Measurements from ENCODE around the gene CD200.
"Not testable (repeated sequence)": the region's sequence is repeated elsewhere in the genome, so short reads cannot be mapped to it uniquely, and the experiment has no call there.

CD200 gene

DNA sequence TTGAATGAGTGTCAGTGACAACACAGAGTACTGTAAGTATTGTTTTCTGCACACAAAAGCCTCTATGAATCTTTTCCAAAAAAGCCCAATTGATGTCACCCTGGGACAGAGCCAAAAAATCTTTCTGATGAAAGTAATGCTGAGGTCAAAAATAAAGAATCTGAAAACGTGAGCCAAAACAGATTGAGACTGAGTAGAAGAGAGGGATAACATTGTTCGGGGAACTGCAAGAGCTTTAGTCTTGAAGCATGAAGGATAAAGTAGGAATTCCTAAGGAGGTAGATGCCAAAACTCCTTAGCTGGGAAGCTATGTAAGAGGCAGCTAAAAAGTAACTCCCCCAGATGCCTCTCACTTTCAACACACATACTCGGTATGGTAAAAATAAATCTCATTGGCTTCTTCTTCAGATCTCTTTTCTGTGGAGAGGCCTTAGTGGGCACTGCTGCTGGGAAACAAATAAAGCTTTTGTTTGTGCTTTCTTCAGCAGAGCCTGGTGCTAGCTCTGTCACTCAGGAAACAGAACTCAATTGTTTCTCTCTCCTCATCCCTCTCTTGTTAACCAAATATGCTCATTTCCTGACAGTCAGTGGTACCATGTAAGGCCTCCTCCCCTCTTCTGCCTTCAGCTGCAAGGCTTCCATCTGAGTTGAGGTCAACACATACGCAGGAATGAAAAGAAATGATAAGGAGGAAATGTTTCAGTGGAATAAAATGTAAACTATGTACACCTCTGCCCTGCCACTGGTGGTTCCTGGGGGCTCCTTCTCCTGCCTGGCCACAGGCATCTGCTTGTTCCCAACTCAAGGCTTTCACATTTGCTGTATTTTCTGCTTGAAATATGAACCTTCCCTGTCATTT is 58.1 kb downstream of the CD200 start:
- DNase-seq (ENCODE audit: low read depth): no peak

DNA sequence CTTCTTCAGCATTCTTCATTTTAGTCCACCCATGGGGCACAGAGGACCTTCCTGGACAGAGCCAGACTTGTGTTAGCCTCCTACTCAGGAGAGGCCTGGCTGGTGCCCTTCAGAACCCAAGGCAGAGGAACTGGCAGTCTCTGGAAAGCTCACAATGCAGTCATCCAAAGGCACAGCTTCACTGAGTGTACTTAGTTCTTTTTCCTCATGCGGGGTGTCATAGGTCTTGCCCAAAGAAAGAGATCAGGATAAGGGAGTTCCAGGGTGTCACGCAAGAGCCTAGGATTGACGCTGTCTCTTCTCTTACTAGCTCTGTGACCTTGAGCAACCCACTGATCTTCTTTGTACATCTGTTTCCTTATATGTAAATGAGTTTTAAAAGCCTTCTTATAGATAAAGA is 58.7 kb downstream of the CD200 start:
- no peak for DNase-seq (ENCODE audit: low read depth)

DNA sequence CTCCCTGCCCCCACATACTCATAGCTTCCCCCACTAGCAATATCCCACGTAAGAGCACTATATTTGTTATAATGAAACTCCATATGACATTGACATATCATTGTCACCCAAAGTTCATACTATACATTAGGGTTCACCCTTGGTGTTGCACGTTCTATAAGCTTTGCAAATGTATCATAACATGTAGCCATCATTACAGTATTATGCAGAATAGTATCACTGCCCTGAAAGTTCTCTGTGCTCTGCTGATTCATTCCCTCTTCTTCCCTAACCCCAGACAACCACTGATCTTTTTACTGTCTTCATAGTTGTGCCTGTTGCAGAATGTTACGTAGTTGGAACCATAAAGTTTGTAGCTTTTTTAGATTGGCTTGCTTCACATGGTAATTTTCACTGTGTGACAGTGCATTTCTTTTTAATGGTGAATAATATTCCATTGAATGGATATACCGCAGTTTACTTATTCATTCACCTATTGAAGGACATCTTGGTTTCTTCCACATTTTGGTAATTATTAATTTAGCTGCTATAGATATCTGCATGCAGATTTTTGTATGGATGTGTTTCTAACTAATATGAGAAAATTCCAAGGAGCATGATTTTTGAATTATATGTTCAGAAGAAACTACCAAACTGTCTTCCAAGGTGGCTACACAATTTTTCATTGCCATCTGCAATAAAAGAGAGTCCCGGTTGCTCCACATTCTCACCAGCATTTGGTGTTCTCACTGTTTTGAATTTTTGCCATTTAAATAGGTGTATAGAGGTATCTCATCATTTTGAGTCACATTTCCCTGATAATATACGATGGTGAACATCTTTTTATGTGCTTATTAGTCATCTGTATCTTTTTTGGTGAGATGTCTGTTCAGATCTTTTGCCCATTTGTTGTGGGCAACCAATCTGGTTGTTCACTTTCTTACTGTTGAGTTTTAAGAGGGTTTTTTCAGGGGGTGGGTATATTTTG is 59.7 kb downstream of the CD200 start:
- DNase-seq (ENCODE audit: low read depth): no peak

GRCh38 chr3:112393360-112393728 is 60.4 kb downstream of the CD200 start:
- no peak for DNase-seq (ENCODE audit: low read depth)

DNA sequence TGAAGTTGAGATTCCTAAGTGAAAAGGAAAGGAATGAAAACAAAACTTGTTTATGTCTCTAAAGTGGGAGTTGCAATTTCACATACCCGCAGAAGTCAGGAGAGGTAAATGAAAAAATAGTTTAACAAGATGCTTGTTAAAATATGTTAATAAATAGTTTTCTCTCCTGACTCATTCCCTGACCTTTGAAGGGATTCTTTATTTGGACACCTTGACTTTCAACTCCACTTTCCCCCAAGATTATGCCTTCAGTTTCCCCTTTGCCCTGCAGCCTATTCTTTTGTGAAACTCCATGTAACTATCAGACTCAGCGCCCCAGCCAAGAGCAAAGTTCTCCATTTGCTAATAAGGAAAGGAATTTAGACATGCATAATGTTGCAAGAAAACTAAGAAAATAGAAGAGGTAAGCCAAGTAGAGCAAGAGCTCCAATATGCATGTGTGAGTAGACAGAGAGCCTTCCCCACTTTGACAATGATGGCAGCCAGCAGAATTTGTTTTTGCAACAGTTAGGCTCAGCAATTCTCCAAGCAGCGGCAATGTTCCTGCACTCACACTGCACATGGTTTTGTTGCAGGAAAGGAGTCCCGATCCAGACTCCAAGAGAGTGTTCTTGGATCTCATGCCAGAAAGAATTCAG is 61.2 kb downstream of the CD200 start:
- DNase-seq (ENCODE audit: low read depth): no peak

DNA sequence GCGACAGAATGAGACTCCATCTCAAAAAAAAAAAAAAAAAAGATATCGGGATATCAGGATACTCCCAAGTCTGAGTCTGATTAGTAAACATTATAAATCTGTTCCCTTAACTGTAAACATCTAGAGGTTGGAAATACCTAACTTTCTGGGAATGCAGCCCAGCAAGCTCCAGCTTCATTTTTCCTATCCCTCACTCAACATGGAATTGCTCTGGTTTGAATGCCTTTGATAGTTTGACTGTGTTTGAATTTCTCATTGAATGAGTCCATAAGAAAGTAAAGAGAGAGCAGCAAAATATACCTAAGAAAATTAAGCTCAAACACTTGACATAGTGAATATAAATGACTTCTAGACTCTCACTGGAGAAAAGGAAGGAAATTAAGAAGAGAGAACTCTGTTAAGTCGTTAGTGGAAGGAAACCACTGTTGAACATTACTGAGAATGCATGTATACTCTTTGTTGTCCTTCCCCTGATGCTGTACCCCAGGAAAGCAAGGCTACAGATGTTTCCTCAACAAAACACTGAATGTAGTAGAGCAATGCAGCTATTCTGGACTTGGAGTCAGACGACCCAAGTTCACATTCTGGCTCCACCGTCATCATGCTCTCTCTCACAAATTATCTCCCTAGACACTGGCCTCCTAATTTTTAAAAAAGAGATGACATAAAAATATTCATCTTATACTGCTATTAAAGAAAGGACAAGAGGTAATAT is 62.4 kb downstream of the CD200 start:
- DNase-seq (ENCODE audit: low read depth): no peak

DNA sequence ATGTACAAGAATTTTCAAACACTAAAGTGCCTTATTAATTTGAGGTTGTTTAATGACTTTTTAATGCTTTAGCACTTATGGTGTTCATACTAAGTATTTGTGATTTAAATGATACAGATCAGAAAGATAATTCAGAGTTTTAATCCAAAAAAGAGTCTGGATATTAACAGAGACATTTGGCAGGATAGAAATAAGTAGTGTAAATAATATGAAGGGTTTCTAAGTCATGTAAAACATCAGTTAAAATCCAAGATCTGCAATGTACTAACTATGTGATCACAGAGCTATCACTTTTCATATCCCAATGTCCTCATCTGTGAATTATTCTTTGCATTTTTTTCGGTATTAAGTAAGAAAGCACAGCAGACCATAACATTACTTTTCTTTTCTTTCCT is 62.9 kb downstream of the CD200 start:
- no peak for DNase-seq (ENCODE audit: low read depth)

DNA sequence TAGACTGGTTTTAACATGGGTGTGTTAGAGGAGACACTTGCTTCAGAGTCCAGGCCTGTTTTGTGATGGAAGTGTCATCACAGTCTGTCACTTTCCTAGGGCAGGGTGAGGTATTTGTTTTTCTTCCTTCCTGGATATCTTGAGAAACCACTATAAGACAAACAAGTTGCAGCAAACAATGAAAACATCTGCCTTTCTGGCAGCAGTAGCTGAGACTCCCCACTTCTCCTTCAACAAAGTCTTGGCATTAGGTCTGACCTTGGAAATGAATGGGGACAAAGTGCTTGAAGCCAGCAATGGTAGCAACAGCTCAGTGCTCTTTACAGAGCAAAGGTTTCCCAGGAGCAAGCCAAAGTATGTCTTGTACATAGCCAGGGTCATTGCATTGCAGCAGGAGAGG is 64.6 kb downstream of the CD200 start:
- no peak for DNase-seq (ENCODE audit: low read depth)

DNA sequence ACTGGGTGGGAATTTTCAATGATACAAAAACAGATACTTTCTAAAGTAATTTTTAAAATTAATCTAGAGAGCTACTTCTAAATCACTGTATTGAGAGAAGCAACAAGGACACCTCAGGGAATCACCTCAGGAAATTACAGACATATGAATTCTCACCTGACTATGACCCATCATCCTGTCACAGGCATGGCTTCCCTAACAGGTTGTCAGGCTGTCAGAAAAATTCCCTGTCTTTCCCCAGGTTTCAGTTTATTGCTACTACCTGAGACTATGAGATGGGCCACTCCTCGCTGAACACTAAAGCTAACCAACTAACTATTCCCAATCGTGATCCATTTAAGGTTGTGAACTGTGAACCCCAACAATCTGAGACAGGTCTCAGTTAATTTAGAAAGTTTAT is 66.1 kb downstream of the CD200 start:
- DNase-seq (ENCODE audit: low read depth): no peak

GRCh38 chr3:112399554-112399953 is 66.6 kb downstream of the CD200 start:
- DNase-seq (ENCODE audit: low read depth): not testable (repeated sequence)

- DNase-seq (ENCODE audit: low read depth): not testable (repeated sequence)
These were observed 67.4 kb downstream of the CD200 start for GRCh38 chr3:112400317-112400716.

DNA sequence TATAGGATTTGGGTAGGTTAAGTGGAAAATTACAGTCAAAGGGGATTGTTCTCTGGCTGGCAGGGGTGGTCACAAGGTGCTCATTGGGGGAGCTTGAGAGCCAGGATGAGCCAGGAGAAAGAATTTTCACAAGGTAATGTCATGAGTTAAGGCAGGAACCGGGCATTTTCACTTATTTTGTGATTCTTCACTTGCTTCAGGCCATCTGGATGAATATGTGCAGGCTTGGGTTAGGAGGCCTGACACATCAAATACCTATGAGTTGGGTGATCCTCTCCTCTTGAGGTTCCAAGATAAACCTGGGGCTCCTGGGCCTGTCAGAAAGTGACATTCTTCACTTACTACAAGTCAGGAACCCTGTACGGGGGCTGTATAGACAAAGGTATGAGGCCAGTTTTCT is 68.7 kb downstream of the CD200 start:
- no peak for DNase-seq (ENCODE audit: low read depth)

DNA sequence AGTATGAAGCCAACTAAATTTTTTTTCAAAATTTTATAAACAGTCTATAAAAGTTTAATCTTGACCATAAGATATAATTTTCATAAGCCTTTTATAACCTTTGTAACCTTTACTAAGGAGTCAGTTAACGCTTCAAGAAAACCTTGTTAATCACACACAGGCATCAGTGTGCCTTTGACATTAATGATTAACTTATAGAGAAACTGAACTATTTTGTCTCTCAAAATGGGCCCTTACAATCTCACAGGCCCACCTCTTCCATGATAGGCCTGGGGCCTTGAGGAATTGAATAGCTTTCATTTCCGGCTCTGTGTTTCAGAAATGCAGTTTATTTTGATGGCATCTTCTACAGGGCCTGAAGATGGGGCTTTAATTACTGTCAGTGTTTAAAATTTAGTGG is 70.1 kb downstream of the CD200 start:
- DNase-seq (ENCODE audit: low read depth): no peak

GRCh38 chr3:112404924-112405549 is 72.1 kb downstream of the CD200 start:
- DNase-seq (ENCODE audit: low read depth): not testable (repeated sequence)

DNA sequence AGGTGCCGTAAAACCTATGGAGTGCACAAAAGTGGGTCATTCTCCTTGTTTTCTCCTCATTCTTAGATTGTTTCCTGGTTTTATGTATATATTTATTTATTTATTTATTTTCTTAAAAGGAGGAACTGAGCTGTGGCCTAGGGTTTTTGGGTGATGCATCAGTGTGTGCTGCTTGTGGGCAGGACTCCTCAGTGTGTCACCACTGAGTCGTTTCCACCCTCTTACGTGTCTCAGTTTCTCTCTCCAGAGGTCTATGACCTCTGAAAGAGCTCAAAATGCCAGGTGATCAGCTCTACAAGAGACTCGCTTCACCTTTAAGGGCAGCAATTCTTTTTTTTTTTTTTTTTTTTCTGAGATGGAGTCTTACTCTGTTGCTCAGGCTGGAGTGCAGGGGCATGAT is 72.9 kb downstream of the CD200 start:
- DNase-seq (ENCODE audit: low read depth): no peak

- no peak for DNase-seq (ENCODE audit: low read depth)
These were observed 74.4 kb downstream of the CD200 start for GRCh38 chr3:112407214-112407887.

DNA sequence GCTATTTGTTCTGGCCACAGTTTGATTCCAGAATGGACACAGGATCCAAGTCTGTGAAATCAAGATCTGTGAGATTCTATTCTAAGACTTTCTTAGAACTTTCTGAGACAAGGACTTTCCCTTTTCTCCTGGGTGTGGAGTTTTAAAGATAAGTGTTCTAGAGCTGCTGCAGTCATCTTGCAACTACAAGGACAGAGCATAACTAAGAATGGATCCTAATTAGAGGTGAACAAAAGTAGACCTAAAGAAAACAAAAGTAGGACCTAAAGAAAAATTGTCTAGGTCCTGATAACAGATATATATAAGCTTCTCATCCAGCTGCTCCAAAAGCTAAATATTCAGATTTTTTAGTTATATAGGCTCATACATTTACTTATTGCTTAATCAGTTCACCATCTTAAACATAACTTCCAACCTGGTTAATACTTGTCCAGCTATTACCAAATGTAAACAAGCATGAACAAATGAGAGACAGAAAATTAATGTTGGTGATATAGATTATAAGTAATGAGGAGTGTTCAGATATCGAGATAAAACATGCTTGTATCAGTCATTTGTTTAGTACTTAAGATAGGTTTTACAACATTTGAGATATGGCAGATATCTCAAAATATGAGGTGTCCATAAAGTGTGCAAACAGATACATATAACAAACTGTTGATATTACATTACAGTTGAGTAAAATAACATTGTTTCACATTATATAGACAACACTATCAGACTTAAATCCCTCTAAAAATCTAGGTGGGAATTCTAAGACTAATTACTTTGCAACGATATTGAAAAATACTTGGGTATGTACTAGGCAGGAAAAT is 75.1 kb downstream of the CD200 start:
- DNase-seq (ENCODE audit: low read depth): no peak

DNA sequence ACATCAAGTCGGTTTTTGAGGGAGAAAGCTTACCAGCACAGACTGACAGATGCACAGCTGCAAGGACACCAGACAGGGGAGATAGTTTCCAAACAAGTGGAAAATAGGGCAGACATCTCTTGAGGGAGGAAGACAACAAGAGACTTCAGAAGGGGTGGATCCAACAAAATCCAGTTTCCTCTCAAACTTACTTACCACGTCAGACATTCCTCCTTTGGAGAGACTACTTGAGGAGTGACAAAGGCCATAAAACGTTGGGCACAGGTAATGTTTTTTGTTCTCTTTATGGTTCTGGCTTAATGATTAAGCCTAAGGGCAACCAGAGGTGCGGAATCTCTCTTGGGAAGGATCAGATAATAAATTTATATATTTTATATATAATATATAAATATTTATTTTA is 76.1 kb downstream of the CD200 start:
- no peak for DNase-seq (ENCODE audit: low read depth)

GRCh38 chr3:112411425-112411824 is 78.5 kb downstream of the CD200 start:
- DNase-seq (ENCODE audit: low read depth): no peak
